K562 (cell line): ENCODE results near the gene FSCN2.

Source experiments
- BRD4 ChIP-seq: fragments of 200-600 bp; sonication (generic); IDR thresholded peaks from 2 replicates; pipeline ENCODE4 v1.6.1; 2017; ENCODE audit warnings: inconsistent platforms
- CC2D1A ChIP-seq: fragments of 450-650 bp; IDR thresholded peaks from 2 replicates; pipeline ENCODE4 v1.6.1; 2017; ENCODE audit warnings: mild to moderate bottlenecking
- CEBPB ChIP-seq: fragments of 450-650 bp; IDR thresholded peaks from 2 replicates; pipeline ENCODE4 v1.6.1; 2016; ENCODE audit warnings: missing genetic modification characterization, missing compliant biosample characterization
- GTF2E2 ChIP-seq: fragments of 200-800 bp; sonication (Bioruptor generic); IDR thresholded peaks from 2 replicates; pipeline ENCODE4 v1.6.1; 2016; ENCODE audit warnings: missing genetic modification characterization, missing compliant biosample characterization
- HDAC1 ChIP-seq, 2 experiments: fragments of 450-650 bp; IDR thresholded peaks; 2 replicates each; pipeline ENCODE4 v1.6.1; 2016 to 2017; ENCODE audit warnings: inconsistent platforms in 1 of 2, mild to moderate bottlenecking in 1 of 2, moderate library complexity in 1 of 2
- RBBP5 ChIP-seq: fragments of 200-600 bp; sonication (generic); IDR thresholded peaks from 2 replicates; pipeline ENCODE4 v1.6.1; 2012; ENCODE audit warnings: borderline replicate concordance, mild to moderate bottlenecking, low read length, control low read depth, inconsistent platforms; ENCODE audit not compliant: insufficient read depth, poor library complexity, severe bottlenecking
- RBM25 ChIP-seq: fragments of 200-400 bp; formaldehyde crosslinking; IDR thresholded peaks from 2 replicates; pipeline ENCODE4 v1.6.1; 2018; ENCODE audit warnings: low read length, low read depth, moderate library complexity; ENCODE audit not compliant: severe bottlenecking
- SRSF1 ChIP-seq: fragments of 200-400 bp; formaldehyde crosslinking; IDR thresholded peaks from 2 replicates; pipeline ENCODE4 v1.6.1; 2017; ENCODE audit warnings: mild to moderate bottlenecking, low read depth, low read length, moderate library complexity
- ZNF282 ChIP-seq: sonication (generic); formaldehyde crosslinking; IDR thresholded peaks from 2 replicates; pipeline ENCODE4 v1.8.1; 2023; ENCODE audit warnings: missing genetic modification reagents
- ZNF41 ChIP-seq: fragments of 250-450 bp; sonication (Bioruptor Pico); conservative IDR thresholded peaks from 2 replicates; pipeline ENCODE4 v1.4.0; 2020; ENCODE audit warnings: mild to moderate bottlenecking
- TF ChIP-seq, protein P1 (sequence below), 2 experiments: fragments of 450-650 bp; IDR thresholded peaks; 2 replicates each; pipeline ENCODE4 v1.6.1; 2018; ENCODE audit warnings: mild to moderate bottlenecking in 2 of 2, low read depth in 1 of 2; ENCODE audit not compliant: partially characterized antibody in 2 of 2
- TF ChIP-seq, protein P2 (sequence below): fragments of 450-650 bp; IDR thresholded peaks from 2 replicates; pipeline ENCODE4 v1.7.1; 2018; ENCODE audit warnings: mild to moderate bottlenecking, low read depth; ENCODE audit not compliant: partially characterized antibody

DNA sequence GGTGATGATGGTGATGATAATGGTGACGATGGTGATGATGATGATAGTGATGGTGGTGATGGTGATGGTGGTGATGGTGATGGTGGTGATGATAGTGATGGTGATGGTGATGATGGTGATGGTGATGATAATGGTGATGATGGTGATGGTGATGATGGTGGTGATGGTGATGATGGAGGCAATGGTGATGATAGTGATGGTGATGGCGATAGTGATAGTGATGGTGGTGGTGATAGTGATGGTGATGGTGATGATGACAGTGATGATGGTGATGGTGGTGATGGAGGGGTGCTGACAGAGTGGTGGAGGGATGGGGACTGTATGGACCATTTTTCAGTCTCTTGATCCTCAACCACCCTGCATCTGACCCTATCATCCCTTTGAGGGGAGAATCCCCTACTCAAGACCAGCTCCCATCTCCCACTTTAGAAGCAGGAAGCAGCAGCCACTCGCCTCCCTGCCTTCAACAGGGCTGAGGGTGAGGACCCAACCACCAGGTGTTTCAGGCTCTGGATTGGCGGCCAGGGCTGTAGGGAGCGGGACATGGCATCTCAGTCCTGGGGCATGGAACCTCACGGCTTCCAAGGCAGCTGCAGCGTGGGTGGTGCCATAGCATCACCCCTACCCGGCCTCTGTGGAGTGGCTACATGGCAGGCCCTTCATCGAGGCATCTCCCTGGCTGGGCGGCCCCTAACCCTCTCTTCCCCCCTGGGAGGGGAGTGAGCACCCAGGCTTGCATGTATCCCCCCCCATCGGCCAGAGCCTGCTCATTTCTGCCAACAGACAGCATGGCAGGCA, 4.5 kb downstream of the FSCN2 start:
- no peak for TF ChIP-seq RBM25
- TF ChIP-seq BRD4, result no peak
- TF ChIP-seq, protein P1, sequence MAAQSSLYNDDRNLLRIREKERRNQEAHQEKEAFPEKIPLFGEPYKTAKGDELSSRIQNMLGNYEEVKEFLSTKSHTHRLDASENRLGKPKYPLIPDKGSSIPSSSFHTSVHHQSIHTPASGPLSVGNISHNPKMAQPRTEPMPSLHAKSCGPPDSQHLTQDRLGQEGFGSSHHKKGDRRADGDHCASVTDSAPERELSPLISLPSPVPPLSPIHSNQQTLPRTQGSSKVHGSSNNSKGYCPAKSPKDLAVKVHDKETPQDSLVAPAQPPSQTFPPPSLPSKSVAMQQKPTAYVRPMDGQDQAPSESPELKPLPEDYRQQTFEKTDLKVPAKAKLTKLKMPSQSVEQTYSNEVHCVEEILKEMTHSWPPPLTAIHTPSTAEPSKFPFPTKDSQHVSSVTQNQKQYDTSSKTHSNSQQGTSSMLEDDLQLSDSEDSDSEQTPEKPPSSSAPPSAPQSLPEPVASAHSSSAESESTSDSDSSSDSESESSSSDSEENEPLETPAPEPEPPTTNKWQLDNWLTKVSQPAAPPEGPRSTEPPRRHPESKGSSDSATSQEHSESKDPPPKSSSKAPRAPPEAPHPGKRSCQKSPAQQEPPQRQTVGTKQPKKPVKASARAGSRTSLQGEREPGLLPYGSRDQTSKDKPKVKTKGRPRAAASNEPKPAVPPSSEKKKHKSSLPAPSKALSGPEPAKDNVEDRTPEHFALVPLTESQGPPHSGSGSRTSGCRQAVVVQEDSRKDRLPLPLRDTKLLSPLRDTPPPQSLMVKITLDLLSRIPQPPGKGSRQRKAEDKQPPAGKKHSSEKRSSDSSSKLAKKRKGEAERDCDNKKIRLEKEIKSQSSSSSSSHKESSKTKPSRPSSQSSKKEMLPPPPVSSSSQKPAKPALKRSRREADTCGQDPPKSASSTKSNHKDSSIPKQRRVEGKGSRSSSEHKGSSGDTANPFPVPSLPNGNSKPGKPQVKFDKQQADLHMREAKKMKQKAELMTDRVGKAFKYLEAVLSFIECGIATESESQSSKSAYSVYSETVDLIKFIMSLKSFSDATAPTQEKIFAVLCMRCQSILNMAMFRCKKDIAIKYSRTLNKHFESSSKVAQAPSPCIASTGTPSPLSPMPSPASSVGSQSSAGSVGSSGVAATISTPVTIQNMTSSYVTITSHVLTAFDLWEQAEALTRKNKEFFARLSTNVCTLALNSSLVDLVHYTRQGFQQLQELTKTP (IDR thresholded peaks at IDR 0.05; ENCODE audit: low read depth in 1 of 2, partially characterized antibody in 2 of 2), result no peak
- no peak for TF ChIP-seq CEBPB (tag)
- TF ChIP-seq, protein P2, sequence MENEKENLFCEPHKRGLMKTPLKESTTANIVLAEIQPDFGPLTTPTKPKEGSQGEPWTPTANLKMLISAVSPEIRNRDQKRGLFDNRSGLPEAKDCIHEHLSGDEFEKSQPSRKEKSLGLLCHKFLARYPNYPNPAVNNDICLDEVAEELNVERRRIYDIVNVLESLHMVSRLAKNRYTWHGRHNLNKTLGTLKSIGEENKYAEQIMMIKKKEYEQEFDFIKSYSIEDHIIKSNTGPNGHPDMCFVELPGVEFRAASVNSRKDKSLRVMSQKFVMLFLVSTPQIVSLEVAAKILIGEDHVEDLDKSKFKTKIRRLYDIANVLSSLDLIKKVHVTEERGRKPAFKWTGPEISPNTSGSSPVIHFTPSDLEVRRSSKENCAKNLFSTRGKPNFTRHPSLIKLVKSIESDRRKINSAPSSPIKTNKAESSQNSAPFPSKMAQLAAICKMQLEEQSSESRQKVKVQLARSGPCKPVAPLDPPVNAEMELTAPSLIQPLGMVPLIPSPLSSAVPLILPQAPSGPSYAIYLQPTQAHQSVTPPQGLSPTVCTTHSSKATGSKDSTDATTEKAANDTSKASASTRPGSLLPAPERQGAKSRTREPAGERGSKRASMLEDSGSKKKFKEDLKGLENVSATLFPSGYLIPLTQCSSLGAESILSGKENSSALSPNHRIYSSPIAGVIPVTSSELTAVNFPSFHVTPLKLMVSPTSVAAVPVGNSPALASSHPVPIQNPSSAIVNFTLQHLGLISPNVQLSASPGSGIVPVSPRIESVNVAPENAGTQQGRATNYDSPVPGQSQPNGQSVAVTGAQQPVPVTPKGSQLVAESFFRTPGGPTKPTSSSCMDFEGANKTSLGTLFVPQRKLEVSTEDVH, result no peak
- no peak for TF ChIP-seq RBBP5
- no peak for TF ChIP-seq HDAC1 (IDR thresholded peaks at IDR 0.05)
- no peak for TF ChIP-seq CC2D1A
- TF ChIP-seq ZNF282 (CRISPR knock-in tag), result no peak
- no peak for TF ChIP-seq GTF2E2 (tag)
- TF ChIP-seq SRSF1, result no peak
- TF ChIP-seq ZNF41 (CRISPR knock-in tag), result no peak
